Naive thymus-derived CD4-positive, alpha-beta T cell (primary cell): Measurements from ENCODE around the gene MKNK1. TPM values are rescaled to one million over a fixed set of nuclear protein-coding genes. Genes with fewer than 3 reads are reported as not detected.

Source experiments
- ATAC-seq: fragments of 150-1000 bp; cut with Tn5 transposase; 2 replicates; pipeline ENCODE4 v1.10.0; 2021; ENCODE audit warnings: mild to moderate bottlenecking, moderate library complexity
- CTCF ChIA-PET: fragments of 350-600 bp; sonication (Branson Sonifier 250); formaldehyde crosslinking; loops from one replicate; lab custom pipeline; 2021; ENCODE audit warnings: antibody characterized with exemption; lab: Charles Lee
- POLR2A ChIA-PET: fragments of 350-600 bp; sonication (Branson Sonifier 250); formaldehyde crosslinking; loops from one replicate; lab custom pipeline; 2021; ENCODE audit warnings: antibody characterized with exemption, inconsistent platforms; lab: Charles Lee
- DNase-seq, 9 donors: peaks; one replicate each; pipeline versions ENCODE4 v3.0.0 to v3.0.0-alpha.2; 2020 to 2022; ENCODE audit warnings: mixed read lengths in 1 of 9
- H3K27ac ChIP-seq: one replicate; pipeline ENCODE4 v1.7.0; 2013; ENCODE audit warnings: mild to moderate bottlenecking, low read depth, low read length, moderate library complexity
- H3K27me3 ChIP-seq, 2 donors: one replicate each; pipeline ENCODE4 v1.7.0; 2013; ENCODE audit warnings: low read length in 2 of 2, mild to moderate bottlenecking in 2 of 2, moderate library complexity in 2 of 2; ENCODE audit not compliant: control insufficient read depth in 2 of 2, insufficient read depth in 2 of 2
- H3K36me3 ChIP-seq, 3 experiments: 1 replicate in 2 of 3; 2 replicates in 1 of 3; pipeline ENCODE4 v1.7.0; 2013; ENCODE audit warnings: low read length in 3 of 3, mild to moderate bottlenecking in 3 of 3, moderate library complexity in 1 of 3; ENCODE audit not compliant: insufficient read depth in 3 of 3, control insufficient read depth in 2 of 3
- H3K4me1 ChIP-seq, 2 donors: one replicate each; pipeline ENCODE4 v1.7.0; 2013; ENCODE audit warnings: low read length in 2 of 2, mild to moderate bottlenecking in 2 of 2, moderate library complexity in 1 of 2; ENCODE audit not compliant: control insufficient read depth in 2 of 2, insufficient read depth in 2 of 2
- H3K4me3 ChIP-seq: 2 replicates; pipeline ENCODE4 v1.7.0; 2013; ENCODE audit warnings: mild to moderate bottlenecking, low read length
- H3K9me3 ChIP-seq, 3 experiments: 1 replicate in 2 of 3; 2 replicates in 1 of 3; pipeline ENCODE4 v1.7.0; 2013; ENCODE audit warnings: low read length in 3 of 3; ENCODE audit not compliant: control insufficient read depth in 2 of 3
- H3K27ac Mint-ChIP-seq, 9 donors: one replicate each; pipeline ENCODE4 v1.8.0; 2020 to 2022; ENCODE audit warnings: mixed read lengths in 9 of 9, mild to moderate bottlenecking in 8 of 9, moderate library complexity in 5 of 9, inconsistent platforms in 2 of 9
- H3K27me3 Mint-ChIP-seq, 5 donors: one replicate each; pipeline ENCODE4 v1.8.0; 2021 to 2022; ENCODE audit warnings: mixed read lengths in 5 of 5, mild to moderate bottlenecking in 1 of 5
- H3K36me3 Mint-ChIP-seq, 5 donors: one replicate each; pipeline ENCODE4 v1.8.0; 2020 to 2022; ENCODE audit warnings: mixed read lengths in 5 of 5, mild to moderate bottlenecking in 3 of 5, inconsistent platforms in 1 of 5
- H3K4me1 Mint-ChIP-seq, 7 donors: one replicate each; pipeline ENCODE4 v1.8.0; 2020 to 2022; ENCODE audit warnings: mixed read lengths in 7 of 7, mild to moderate bottlenecking in 3 of 7, inconsistent platforms in 1 of 7
- H3K4me3 Mint-ChIP-seq, 10 donors: one replicate each; pipeline ENCODE4 v1.8.0; 2020 to 2022; ENCODE audit warnings: mild to moderate bottlenecking in 10 of 10, mixed read lengths in 10 of 10, moderate library complexity in 6 of 10, inconsistent platforms in 2 of 10
- H3K9me3 Mint-ChIP-seq, 11 donors: one replicate each; pipeline ENCODE4 v1.8.0; 2020 to 2022; ENCODE audit warnings: mixed read lengths in 11 of 11, mild to moderate bottlenecking in 4 of 11, inconsistent platforms in 1 of 11, moderate library complexity in 1 of 11
- intact Hi-C, 2 donors: fragments of 100-400 bp; cut with micrococcal nuclease; formaldehyde crosslinking; loops; one replicate each; pipeline ENCODE4 v1.15.1; 2023
- polyA plus RNA-seq, 2 donors: library from polyadenylated mRNA; unstranded; fragments of 300-500 nt; fragmentation: Illumina TruSeq; gene quantifications; one replicate each; pipeline ENCODE4 v1.2.3, GENCODE V29; 2021
- total RNA-seq, 6 experiments: library from RNA in 5 of 6; stranded (reverse) in 5 of 6; gene quantifications; 1 replicate in 5 of 6; 2 replicates in 1 of 6; pipeline ENCODE4 v1.2.3 and lab custom pipeline; 2021 to 2026

MKNK1 gene
- total and polyA plus RNA-seq, 7 experiments from 2014 or later: 21.9 to 80.1 (median 53.3) TPM

DNA sequence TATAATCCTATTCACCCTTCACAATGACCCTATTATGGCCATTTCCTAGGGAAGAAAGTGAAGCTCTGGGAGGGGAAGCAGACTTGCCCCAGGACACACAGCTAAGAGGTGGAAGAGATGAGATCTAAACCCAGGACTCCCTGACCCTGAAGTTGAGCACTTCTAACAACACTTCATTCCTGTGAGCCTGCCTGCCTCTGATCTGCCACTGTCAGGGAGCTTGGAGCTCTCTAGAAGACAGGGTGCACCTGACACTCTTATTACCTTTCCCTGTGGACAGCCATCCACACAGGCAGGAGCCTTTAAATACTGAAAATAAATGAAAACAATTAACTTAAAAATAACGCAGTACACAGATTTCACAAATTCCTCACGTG is 599 bp downstream of the MKNK1 start:
- Mint-ChIP-seq H3K36me3 (peaks cover 0 to 37% (median 4%) of the 10 kb centered on the region in 5 donors), H3K4me1 (peaks cover 53 to 80% (median 62%) of the 10 kb centered on the region in 7 donors), H3K4me3 (peak overlapping the region; percentile 89 to 99 (median 94)), H3K9me3 (peaks cover 0 to 2% (median 0%) of the 10 kb centered on the region in 11 donors), H3K27ac (peak overlapping the region; percentile 81 to 96 (median 92)), H3K27me3 (no peaks in the 10 kb centered on the region)
- ATAC-seq: no peak
- ChIA-PET CTCF (interaction anchor here (0.8 to 1.5 kb wide), 3 partner anchors 13 to 122 kb away, joined by 3 to 7 read pairs (median 4); partner anchors contain the start of genes ATPAF1 and MOB3C), POLR2A (interaction anchor here (1.0 to 3.7 kb wide), 11 partner anchors 9 to 115 kb away, joined by 3 to 110 read pairs (median 7); partner anchors contain the start of genes ATPAF1, EFCAB14 and MOB3C)
- Histone ChIP-seq H3K27ac (peak overlapping the region; percentile 75), H3K9me3 (no peaks in the 10 kb centered on the region), H3K27me3 (no peaks in the 10 kb centered on the region), H3K4me3 (peak overlapping the region; percentile 86), H3K4me1 (peaks cover 22 to 43% of the 10 kb centered on the region in 2 donors), H3K36me3 (peaks cover 0 to 9% (median 0%) of the 10 kb centered on the region in 3 experiments)
- intact Hi-C loops: loop anchor here (5.0 to 10.0 kb wide), 5 partner anchors 71 to 916 kb away; partner anchors contain the start of genes GPBP1L1 (in 1 of the 2), LRRC41 (in 1 of the 2), RAD54L (in 1 of the 2) and STIL (in 1 of the 2)
- DNase-seq: no peak

DNA sequence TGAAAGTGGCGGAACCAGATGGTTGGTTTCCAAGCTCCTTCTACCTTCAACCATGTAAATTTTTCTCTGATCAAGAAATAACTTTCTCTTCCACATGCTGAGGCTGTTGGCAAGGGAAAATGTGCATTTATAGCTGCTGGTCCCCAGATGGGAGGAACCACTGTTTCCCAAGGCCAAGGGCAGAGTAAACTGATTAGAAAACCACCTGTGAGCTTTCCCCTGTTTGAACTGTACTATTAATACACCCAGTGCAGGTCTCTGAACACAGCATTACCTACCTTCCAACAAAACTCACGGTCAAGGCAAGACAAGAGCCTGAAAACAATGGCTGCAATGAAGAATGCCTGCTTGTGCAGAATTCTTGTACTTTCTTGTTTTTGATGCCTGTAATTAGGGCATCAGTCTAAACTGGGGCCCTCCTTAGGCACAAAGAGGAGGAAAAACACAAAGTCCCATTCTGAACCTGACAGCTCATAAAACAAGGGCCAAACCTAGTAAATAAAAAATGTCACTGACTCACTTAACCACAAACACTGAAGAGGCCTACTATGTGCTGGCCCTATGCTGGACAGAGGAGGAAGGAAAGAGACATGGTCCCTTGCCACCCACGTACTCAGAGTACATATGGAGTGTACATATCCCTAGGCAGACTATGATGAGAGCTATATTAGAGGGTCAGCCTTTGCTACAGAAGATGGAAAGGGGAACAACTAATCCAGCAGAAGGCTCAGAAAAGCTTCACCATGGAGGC is 2.6 kb downstream of the MKNK1 start:
- POLR2A ChIA-PET: interaction anchor here (1.5 kb wide), 1 partner anchor 13 kb away, joined by 4 read pairs; no protein-coding TSS in a partner anchor
- no peaks in the 10 kb centered on the region for H3K27me3 ChIP-seq
- peaks cover 0 to 45% (median 0%) of the 10 kb centered on the region in 5 donors for H3K36me3 Mint-ChIP-seq
- no peak overlapping the region for H3K4me3 ChIP-seq
- ATAC-seq (no peak), DNase-seq (no peak)
- H3K4me1 Mint-ChIP-seq: peaks cover 61 to 90% (median 71%) of the 10 kb centered on the region in 7 donors
- no peaks in the 10 kb centered on the region for H3K36me3 ChIP-seq
- peak overlapping the region in 6 of 9 donors; percentile 6 to 85 (median 45) for H3K27ac Mint-ChIP-seq
- intact Hi-C loops: loop anchor here (5.0 to 10.0 kb wide), 5 partner anchors 69 to 914 kb away; partner anchors contain the start of genes GPBP1L1 (in 1 of the 2), LRRC41 (in 1 of the 2), RAD54L (in 1 of the 2) and STIL (in 1 of the 2)
- no peaks in the 10 kb centered on the region for H3K9me3 ChIP-seq
- no peaks in the 10 kb centered on the region for H3K9me3 Mint-ChIP-seq
- H3K27ac ChIP-seq: no peak overlapping the region
- peak overlapping the region; percentile 2 to 72 (median 50) for H3K4me3 Mint-ChIP-seq
- CTCF ChIA-PET: interaction anchor here (1.4 kb wide), 1 partner anchor 16 kb away, joined by 4 read pairs; the partner anchor contains the start of gene MOB3C
- H3K4me1 ChIP-seq: peaks cover 22 to 43% of the 10 kb centered on the region in 2 donors
- H3K27me3 Mint-ChIP-seq: no peaks in the 10 kb centered on the region

DNA sequence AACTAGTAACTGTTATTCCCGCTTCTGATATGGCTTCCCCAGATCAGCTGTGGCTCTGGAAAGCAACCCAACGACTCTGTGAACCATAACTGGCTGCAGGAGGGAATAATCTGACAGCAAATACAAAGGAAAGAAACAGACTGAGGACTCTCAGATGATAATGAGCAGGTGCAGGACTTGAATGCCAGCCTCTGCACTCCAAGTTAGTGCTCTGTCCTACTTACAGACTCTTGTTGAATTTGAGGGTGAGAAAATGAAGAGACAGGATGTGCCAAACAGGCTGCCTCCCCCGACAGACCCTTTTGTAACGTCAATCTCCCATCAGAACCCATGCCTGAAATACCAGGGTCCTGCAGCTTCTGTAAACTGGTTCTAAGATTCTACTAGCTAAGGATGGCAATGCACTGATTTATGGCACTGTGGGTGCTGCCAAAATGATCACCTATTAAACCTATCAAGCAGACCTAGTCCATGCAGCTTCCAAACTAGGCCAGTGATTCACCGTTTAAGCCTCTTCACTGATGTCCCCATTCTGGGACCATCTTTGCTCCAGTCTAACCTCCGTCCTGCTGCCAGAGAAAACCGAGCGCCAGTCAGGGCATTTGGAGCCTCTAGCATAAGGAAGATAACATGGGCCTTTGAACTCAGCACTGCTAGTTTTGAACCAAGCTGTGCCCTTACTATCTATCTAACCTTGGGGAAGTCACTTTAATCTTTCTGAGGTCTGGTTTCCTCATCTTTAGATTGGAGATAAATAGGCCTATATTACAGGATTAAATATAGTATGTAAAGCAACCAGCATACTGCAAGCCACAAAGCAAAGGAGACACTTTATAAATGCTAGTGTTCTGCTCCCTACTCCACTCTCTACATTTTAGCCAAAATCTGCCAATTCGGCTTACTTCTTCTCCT is 4.8 kb downstream of the MKNK1 start:
- CTCF ChIA-PET: interaction anchor here (1.4 kb wide), 1 partner anchor 9 kb away, joined by 3 read pairs; no protein-coding TSS in a partner anchor
- Mint-ChIP-seq H3K4me1 (peaks cover 52 to 90% (median 73%) of the 10 kb centered on the region in 7 donors), H3K36me3 (peaks cover 0 to 45% (median 3%) of the 10 kb centered on the region in 5 donors), H3K27ac (peak overlapping the region in 7 of 9 donors; percentile 6 to 76 (median 41)), H3K4me3 (peak overlapping the region in 4 of 10 donors; percentile 7 to 28 (median 17)), H3K9me3 (no peaks in the 10 kb centered on the region), H3K27me3 (no peaks in the 10 kb centered on the region)
- no peaks in the 10 kb centered on the region for H3K9me3 ChIP-seq
- no peaks in the 10 kb centered on the region for H3K27me3 ChIP-seq
- no peak overlapping the region for H3K4me3 ChIP-seq
- intact Hi-C loops: loop anchor here in 1 of 2 donors (2.0 kb wide), 1 partner anchor 17 kb away; no protein-coding TSS in a partner anchor
- ATAC-seq: no peak
- POLR2A ChIA-PET: interaction anchor here (0.6 to 1.7 kb wide), 2 partner anchors 9 to 63 kb away, joined by 4 to 5 read pairs; no protein-coding TSS in a partner anchor
- no peaks in the 10 kb centered on the region for H3K36me3 ChIP-seq
- H3K4me1 ChIP-seq: peaks cover 23 to 37% of the 10 kb centered on the region in 2 donors
- DNase-seq: no peak
- no peak overlapping the region for H3K27ac ChIP-seq

DNA sequence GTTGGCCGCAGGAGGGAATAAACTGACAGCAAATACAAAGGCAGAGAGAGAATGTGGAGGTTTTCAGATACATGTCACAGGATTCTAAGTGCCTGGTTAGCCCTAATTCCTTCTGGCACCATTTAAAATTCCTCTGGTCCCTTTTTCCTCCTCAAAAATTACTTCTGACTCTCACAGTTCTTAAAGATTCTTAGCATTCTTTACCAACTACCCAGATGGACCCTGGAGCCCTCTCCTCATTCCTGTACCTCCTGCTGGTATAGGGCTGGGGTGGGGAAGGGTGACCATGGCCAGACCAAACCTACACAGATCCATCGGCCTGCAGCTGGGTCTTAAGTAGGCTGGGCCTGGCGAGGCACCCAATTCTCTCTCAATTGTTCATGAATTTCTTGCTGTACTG is 7.2 kb downstream of the MKNK1 start:
- no peak overlapping the region for H3K4me3 Mint-ChIP-seq
- Histone ChIP-seq H3K4me3 (no peak overlapping the region), H3K27ac (no peak overlapping the region), H3K9me3 (no peaks in the 10 kb centered on the region), H3K4me1 (peaks cover 13 to 35% of the 10 kb centered on the region in 2 donors), H3K27me3 (no peaks in the 10 kb centered on the region), H3K36me3 (peaks cover 0 to 21% (median 8%) of the 10 kb centered on the region in 3 experiments)
- peaks cover 45 to 89% (median 61%) of the 10 kb centered on the region in 7 donors for H3K4me1 Mint-ChIP-seq
- DNase-seq: no peak
- ChIA-PET CTCF (no interaction called here), POLR2A (no interaction called here)
- peaks cover 16 to 65% (median 21%) of the 10 kb centered on the region in 5 donors for H3K36me3 Mint-ChIP-seq
- no peaks in the 10 kb centered on the region for H3K27me3 Mint-ChIP-seq
- no peaks in the 10 kb centered on the region for H3K9me3 Mint-ChIP-seq
- H3K27ac Mint-ChIP-seq: peak overlapping the region in 2 of 9 donors; percentile 4 to 58
- intact Hi-C loops: no loop called here
- no peak for ATAC-seq

DNA sequence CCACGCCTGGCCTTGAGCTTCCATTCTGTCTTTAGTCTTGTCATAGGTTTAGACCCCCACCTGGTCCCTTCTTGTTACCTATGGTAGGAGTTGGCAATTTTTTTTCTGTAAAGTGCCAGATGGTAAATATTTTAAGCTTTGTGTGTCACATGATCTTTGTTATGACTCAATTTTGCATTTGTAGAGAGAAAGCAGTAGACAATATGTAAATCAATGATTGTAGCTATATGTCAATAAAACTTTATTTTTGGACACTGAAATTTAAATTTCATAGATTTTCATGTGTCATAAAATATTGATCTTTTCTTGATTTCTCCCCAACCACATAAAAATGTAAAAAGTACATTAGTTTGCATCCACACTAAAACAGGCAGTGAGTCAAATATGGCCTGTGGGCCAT is 8.0 kb downstream of the MKNK1 start:
- H3K9me3 Mint-ChIP-seq: no peaks in the 10 kb centered on the region
- Histone ChIP-seq H3K9me3 (no peaks in the 10 kb centered on the region), H3K4me1 (peaks cover 13 to 35% of the 10 kb centered on the region in 2 donors), H3K36me3 (peaks cover 0 to 29% (median 8%) of the 10 kb centered on the region in 3 experiments), H3K4me3 (no peak overlapping the region), H3K27ac (no peak overlapping the region), H3K27me3 (no peaks in the 10 kb centered on the region)
- peaks cover 18 to 65% (median 29%) of the 10 kb centered on the region in 5 donors for H3K36me3 Mint-ChIP-seq
- no peak for ATAC-seq
- peak overlapping the region in 1 of 9 donors; percentile 39 for H3K27ac Mint-ChIP-seq
- no peak for DNase-seq
- intact Hi-C loops: no loop called here
- ChIA-PET POLR2A (no interaction called here), CTCF (no interaction called here)
- H3K27me3 Mint-ChIP-seq: no peaks in the 10 kb centered on the region
- H3K4me1 Mint-ChIP-seq: peaks cover 38 to 88% (median 56%) of the 10 kb centered on the region in 7 donors
- peak overlapping the region in 2 of 10 donors; percentile 25 to 55 for H3K4me3 Mint-ChIP-seq
